Measurements from ENCODE around the gene LAMB4.
A peak's percentile ranks its signal among the peaks of the same experiment; 100 is the strongest.
"Not testable (repeated sequence)": the region's sequence is repeated elsewhere in the genome, so short reads cannot be mapped to it uniquely, and the experiment has no call there.

LAMB4 gene

GRCh38 chr7:108038986-108039385, 91.2 kb downstream of the LAMB4 start:
- DNase-seq, result no peak

DNA sequence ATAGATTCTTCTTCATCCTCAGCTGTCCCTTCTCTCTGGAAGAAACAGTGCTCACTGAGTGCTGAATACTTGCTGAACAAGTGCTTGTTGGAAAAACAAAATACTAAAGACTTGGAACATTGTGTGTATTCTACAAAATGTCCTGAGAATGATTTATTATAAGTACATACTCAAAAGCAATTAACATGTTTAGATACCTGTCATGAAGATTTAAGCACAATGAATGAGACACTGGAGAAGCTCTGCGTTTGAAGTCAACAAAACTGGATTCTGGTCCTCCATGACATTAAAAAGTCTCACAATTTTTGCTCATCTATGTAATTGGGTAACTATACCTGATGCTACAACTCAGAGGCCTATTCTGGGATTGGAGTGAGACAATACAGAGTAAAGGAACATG, 92.4 kb downstream of the LAMB4 start:
- no peak for DNase-seq

- no peak for DNase-seq
Measured at GRCh38 chr7:108037140-108037539, 93.0 kb downstream of the LAMB4 start.

DNA sequence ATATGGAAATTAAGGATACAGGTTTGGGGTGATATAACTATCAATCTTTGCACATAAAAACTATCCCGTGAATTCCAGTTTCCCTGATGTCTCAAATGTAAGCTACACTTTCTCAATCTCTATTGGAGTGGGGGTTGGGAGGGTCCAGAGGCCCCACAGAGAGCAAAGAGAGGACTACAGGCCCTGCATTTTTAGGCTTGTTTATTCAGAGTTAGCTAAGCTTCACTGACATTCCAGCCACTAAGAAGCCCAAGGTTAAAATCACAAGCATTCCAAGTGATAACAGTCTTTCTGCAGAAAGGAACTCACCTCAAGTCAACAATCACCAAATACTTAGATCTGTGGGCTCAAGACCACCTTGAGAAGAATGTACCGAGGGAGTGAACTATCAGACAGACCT, 95.6 kb downstream of the LAMB4 start:
- no peak for DNase-seq

GRCh38 chr7:108033776-108034497, 96.2 kb downstream of the LAMB4 start:
- no peak for DNase-seq

DNA sequence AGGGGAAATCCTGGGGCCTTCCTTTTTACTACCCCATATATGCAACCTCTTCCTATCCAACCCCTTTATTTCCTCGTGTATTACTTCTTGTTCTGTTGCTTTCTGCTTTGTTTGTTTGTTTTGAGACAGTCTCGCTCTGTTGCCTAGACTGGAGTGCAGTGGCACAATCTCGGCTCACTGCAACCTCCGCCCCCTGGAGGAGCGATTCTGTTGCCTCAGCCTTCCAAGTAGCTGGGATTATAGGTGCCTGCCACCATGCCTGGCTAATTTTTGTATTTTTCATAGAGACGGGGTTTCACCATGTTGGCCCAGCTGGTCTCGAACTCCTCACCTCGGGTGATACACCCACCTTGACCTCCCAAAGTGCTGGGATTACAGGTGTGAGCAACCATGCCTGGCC, 96.9 kb downstream of the LAMB4 start:
- not testable (repeated sequence) for DNase-seq

GRCh38 chr7:108030516-108030915, 99.6 kb downstream of the LAMB4 start:
- DNase-seq, result peak; percentile 74

GRCh38 chr7:108029034-108029433, 101.1 kb downstream of the LAMB4 start:
- DNase-seq, result no peak

DNA sequence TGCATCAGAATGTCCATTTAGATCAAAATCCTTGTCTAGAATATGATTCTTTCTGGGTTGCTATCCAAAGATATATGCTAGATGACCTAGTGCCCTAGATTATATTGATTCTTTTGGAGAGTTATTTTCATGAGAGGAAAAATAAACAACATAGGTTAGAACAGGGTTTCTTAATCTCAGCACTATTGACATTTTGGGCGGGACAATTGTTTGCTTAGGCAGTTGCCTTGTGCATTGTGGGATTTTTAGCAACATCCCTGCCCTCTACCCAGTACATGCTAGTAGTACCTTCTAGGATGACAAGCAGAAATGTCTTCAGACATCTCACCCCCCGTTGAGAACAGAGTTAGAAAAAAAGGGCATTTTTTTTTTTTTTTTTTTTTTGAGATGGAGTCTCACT, 102.0 kb downstream of the LAMB4 start:
- DNase-seq, result no peak

DNA sequence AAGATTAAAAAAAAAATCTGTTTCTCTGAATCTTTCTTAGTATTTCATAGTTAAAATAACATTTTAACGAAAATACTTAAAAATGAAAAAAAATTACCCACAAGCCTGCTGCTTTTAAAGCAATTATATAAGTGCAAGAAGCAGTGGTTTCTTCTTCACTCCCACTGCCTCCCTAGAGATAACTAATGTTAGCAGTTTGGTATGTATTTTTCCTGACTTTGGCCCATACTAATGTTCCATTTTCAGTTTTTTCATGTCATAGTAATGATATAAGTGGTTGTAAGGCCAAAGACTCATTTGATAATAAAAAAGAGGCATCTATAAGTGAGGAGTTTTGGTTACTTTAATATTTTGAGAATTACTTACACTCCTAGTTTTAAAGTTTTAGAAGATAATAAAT, 102.9 kb downstream of the LAMB4 start:
- DNase-seq, result no peak

DNA sequence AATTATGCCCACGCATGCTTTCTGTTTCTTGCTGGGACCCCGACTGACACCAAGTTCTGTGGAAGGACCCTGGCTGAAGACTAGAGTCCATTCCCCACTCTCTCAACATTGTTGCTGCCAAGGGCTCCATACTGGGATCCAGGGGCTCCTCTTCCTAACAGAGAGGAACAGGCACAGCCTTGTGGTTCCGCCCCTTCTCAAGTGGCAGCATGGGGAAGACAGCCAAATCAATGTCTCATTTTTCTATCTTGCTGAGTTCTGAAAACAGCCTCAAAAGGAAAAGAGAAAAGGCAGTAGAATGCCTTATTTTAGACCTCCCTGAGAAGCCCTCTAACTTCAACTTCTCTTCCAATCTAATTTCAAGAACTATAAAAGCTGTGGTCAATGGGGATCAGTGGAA, 103.5 kb downstream of the LAMB4 start:
- no peak for DNase-seq

- DNase-seq, result no peak
Measured at GRCh38 chr7:108026116-108026515, 104.0 kb downstream of the LAMB4 start.

- DNase-seq, result no peak
Measured at GRCh38 chr7:108024538-108024937, 105.6 kb downstream of the LAMB4 start.

DNA sequence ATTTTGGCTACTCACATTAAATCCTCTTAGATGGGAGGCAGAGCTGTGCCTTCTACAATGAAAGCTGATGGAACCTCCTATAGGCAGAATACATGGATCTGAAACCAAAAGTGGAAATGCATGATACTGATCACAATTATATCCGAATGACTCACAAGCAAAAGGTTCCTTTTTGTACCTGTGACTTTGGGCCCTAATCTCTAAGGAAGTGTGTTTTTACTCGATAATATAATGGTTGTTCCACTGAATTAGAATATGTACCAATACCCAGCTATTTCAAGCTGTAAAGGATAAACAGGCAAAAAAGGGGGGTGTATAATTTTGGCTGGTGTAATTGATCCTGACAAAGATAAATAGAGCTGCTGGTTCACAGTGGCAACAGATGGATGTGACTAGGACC, 109.6 kb downstream of the LAMB4 start:
- no peak for DNase-seq

- no peak for DNase-seq
Measured at GRCh38 chr7:108018668-108019067, 111.5 kb downstream of the LAMB4 start.

DNA sequence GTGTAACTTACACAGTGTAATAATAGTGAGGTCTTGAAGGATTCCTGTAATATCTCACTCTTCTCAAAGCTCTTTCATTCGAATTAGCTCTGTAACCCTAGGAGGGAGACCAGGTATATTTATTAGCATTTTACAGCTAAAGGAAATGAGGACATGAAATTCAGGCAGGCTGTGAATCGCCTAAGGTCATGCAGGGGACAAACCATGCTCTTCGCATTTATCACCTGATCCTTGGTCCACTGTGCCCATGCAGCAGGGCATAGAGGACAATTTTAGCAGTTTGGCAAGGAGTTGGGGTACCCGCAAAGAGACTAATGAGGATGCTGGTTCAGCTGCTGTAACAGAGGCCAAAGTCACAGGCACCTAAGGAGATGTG, 112.4 kb downstream of the LAMB4 start:
- no peak for DNase-seq

DNA sequence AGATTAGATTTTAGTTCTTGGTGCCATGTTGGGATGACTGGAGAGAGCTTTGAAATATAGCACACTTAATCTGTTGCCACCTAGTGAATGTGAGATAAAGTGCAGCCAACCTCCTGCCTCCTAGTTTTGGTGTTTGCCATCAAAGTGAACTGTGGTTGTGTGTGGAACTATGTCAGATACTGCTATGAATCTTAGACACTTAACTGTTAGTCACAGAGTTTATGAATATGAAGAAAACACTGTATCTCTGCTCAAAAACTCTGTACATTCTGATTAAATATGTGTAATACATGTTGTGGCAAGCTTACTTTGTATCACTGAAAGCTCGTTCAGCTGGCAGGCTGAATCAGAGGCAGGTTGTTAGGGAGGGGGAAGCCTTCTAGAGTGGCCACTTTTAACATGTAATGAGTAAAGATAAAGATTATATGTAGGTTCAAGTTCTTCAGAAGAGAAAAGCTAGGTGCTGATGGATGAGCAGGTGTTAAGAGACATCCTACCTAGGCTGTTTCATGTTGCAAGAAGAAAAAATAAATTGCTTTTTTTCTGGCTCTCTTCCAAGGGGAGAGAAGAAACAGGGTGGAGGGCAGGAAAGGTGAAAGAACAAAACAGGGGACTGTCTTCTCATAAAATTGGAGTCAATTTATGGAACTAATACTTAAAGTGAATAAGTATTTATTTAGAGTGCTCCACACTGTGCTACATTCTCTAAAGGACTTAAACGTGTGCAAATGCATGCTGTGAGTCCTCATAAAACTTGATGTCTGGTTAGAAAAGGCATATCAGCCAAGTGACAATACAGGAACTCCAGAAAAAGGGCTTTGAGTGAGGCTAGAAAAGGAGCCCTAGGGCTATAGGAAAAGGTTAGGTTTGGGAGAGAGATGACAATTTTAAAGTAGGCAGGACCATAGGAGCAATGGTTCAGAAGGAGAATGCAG, 113.1 kb downstream of the LAMB4 start:
- peak; percentile 83 for DNase-seq

GRCh38 chr7:108015740-108016139, 114.4 kb downstream of the LAMB4 start:
- DNase-seq, result peak; percentile 35

DNA sequence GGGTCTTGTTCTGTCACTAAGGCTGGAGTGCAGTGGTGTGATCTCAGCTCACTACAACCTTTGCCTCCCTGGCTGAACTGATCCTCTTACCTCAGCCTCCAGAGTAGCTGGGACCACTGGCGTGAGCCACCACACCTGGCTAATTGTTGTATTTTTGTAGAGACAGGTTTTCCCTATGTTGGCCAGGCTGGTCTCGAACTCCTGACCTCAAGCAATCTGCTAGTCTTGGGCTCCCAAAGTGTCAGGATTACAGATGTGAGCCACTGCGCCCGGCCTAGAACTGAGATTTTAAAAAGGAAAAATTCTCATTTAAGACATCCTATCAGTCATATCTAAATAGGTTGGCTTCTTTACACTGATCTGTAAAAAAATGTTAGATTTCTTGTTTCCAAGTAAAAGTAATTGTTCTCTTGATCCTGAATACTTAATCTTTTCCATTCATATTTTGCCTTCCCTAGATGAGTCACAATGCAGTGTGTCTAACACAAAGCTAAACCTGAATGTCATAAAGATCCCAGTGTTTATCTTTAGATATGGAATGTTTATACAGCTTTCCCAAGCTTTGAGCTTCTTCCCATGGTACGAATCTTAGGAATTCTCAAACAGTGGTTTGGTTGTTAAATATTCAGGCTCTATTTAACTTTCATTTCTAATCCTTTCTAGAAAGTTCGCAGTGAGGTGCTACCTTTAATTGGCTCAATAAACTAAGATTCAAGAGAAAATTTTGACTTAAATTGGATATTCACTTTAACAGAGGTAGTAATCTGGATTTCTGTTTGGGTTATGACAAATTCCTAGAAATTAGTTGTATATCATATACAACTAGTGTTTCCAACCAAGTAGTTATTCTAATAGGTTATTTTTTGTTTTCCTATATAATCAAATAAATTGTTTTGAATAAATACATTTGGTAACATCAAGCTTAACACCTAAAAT, 115.1 kb downstream of the LAMB4 start:
- peak; percentile 85 for DNase-seq

DNA sequence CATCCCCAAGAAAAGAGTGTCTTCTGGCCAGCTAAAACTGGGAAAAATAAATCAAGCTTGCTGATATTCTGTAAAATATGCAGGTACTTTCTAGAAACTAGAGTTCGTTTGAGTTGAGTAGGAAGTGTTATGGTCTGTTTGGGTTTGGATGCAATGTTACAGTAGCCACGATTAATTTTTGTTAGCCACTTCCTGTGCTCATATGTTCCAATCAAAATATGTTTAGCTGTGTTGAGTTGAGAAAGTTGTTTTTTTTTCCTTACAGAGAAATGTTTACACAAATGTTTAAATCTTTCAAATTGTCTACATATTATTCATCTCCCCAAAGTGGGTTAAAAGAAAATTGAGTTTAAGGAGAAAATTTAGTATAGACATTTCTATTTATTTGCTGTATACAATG, 115.9 kb downstream of the LAMB4 start:
- DNase-seq, result peak; percentile 55

GRCh38 chr7:108012499-108013430, 117.4 kb downstream of the LAMB4 start:
- DNase-seq, result peak; percentile 52

- DNase-seq, result no peak
Measured at GRCh38 chr7:108010377-108010776, 119.8 kb downstream of the LAMB4 start.
